ENCODE results near the gene ZNF81. TPM values are rescaled to one million over a fixed set of nuclear protein-coding genes. Genes with fewer than 3 reads are reported as not detected.

Gene ZNF81
- total RNA-seq (1 to 10 TPM; 2.9 to 8.9 (median 6.9) TPM), polyA plus RNA-seq (1 to 10 TPM; 2.5 to 3.5 TPM)
- long read RNA-seq, donor 1, partial matches to known transcripts: 1 of 2 reads
- long read RNA-seq, donor 1, other reads (novel, unspliced or antisense): 1 of 2 reads
- long read RNA-seq, donor 2, partial matches to known transcripts: 1 of 9 reads
- long read RNA-seq, donor 2, other reads (novel, unspliced or antisense): 8 of 9 reads
- long read RNA-seq, donor 3, partial matches to known transcripts: 0 of 2 reads
- long read RNA-seq, donor 3, other reads (novel, unspliced or antisense): 2 of 2 reads

DNA sequence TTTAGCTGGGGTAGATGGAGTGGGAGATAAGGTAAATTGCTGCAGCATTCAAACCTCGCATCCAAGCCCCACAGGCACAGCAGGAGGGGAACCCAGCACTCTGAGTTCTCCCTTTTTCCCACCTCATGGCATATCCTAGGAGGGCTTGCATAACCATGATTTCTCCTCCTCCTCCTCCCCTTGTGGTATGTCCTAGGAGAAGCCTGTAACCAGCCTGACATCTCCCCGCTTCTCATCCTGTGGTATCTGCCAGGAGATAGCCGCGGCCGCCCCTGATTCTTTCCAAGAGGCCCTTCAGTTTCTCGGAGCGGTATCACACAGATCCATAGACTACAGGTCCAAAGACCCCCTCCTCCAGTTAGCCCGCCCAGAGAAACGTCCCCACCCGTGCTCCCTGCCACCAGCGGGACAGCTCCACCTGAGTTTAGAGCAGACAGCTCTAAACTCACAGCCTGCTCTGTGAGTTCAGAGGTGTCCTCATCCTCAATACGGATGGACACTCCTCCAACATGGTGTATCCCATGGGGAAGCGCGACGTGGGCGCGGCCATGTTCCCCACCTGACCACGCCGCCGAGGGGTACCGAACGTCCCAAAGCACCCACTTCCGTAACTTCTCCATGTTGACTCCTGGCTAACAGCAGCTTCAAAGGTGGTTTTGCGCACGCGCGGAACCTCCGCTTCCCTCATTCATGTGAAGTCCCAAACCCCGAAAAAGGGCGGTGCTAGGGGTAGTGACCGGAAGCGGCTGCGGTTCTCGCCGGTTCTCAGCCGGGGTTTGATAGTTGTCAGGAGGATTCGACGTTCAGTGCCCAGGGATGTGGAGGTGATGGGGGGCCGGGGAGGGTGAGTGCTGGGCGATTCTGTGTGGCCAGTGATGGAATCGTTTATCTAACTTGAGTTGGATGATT, at the start of gene ZNF81:
Gene ZNF81 (plus strand): TSS at position 739 of the 909 bp plus-strand sequence. CDS start 9,366 bp downstream, outside the sequence.
- H3K27ac ChIP-seq: peak within 1 kb of the TSS in 11 of 12 donors; percentile 59 to 83 (median 74)
- H3K4me1 ChIP-seq: peaks cover 0 to 15% (median 0%) of the 10 kb centered on the region in 12 donors
- H3K36me3 ChIP-seq: no peaks in the 10 kb centered on the region
- peak in 1 of 2 donors; percentile 43 for TF ChIP-seq POLR2A (IDR thresholded peaks at IDR 0.05)
- no peak for TF ChIP-seq CTCF (IDR thresholded peaks at IDR 0.05)
- no peaks in the 10 kb centered on the region for H3K9me3 ChIP-seq
- WGBS, 4 donors: 0 to 36% (median 13%) methylated on average over 33 to 41 of the region's 41 CpGs
- DNase-seq (peak; percentile 94 to 97 (median 96)), ATAC-seq (peak; percentile 99 to 100 (median 100))
- peaks cover 0 to 4% (median 0%) of the 10 kb centered on the region in 9 donors for H3K27me3 ChIP-seq
- peak within 1 kb of the TSS; percentile 26 to 74 (median 59) for H3K4me3 ChIP-seq
- intact Hi-C loops (cut with DNase I): loop anchor here in 5 of 10 donors (5.0 to 10.0 kb wide), 4 partner anchors 179 to 188 kb away; partner anchors contain the start of genes UXT (in 2 of the 5) and ELK1 (in 1 of the 5)

DNA sequence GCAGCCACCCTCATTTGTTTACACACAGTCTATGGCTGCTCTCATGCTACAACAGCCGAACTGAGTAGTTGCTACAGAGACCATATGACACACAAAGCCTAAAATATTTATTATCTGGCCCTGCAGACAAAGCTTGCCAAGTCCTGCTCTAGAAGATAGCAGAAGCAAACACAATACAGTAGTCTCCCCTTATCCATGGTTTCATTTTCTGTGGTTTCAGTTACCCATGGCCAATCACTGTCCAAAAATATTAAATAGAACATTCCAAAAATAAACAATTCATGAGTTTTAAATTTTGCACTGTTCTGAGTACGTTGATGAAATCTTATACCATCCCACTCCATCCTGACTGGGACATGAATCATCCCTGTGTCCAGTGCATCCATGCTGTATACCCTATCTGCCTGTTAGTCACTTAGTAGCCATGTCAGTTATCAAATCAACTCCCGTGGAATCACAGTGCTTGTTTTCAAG, 40.2 kb upstream of the ZNF81 start:
- intact Hi-C loops (cut with DNase I): no loop called here
- ATAC-seq (peak; percentile 73 to 85 (median 79)), DNase-seq (no peak)
- WGBS, 4 donors: 17 to 31% (median 25%) methylated on average over 3 of the region's 3 CpGs
- Histone ChIP-seq H3K9me3 (no peaks in the 10 kb centered on the region), H3K4me1 (peaks cover 0 to 13% (median 0%) of the 10 kb centered on the region in 12 donors), H3K36me3 (no peaks in the 10 kb centered on the region), H3K27ac (peak overlapping the region; percentile 45 to 81 (median 70)), H3K27me3 (peaks cover 0 to 10% (median 0%) of the 10 kb centered on the region in 9 donors), H3K4me3 (no peak overlapping the region)
- TF ChIP-seq CTCF (IDR thresholded peaks at IDR 0.05): no peak
- no peak for TF ChIP-seq POLR2A (IDR thresholded peaks at IDR 0.05)

- H3K36me3 ChIP-seq: no peaks in the 10 kb centered on the region
- peak overlapping the region; percentile 45 to 81 (median 70) for H3K27ac ChIP-seq
- peaks cover 0 to 13% (median 0%) of the 10 kb centered on the region in 12 donors for H3K4me1 ChIP-seq
- TF ChIP-seq CTCF (IDR thresholded peaks at IDR 0.05) (no peak), POLR2A (IDR thresholded peaks at IDR 0.05) (no peak)
- intact Hi-C loops (cut with DNase I): no loop called here
- peaks cover 0 to 14% (median 0%) of the 10 kb centered on the region in 9 donors for H3K27me3 ChIP-seq
- WGBS, 4 donors: 19 to 32% (median 26%) methylated on average over 2 of the region's 2 CpGs
- H3K4me3 ChIP-seq: no peak overlapping the region
- ATAC-seq (peak; percentile 93 to 97 (median 96)), DNase-seq (peak in 2 of 5 donors; percentile 31 to 46)
- no peaks in the 10 kb centered on the region for H3K9me3 ChIP-seq
Measured at GRCh38 chrX:47797084-47797483, 39.6 kb upstream of the ZNF81 start.
